Neuron (in vitro differentiated cells): ENCODE data around the gene DDAH1.

Experiments
- H2AFZ ChIP-seq: one replicate; pipeline ENCODE4 v1.6.1; 2013; ENCODE audit warnings: low read depth, mild to moderate bottlenecking, inconsistent platforms, low read length, moderate library complexity
- H3K27me3 ChIP-seq: one replicate; pipeline ENCODE4 v1.6.1; 2013; ENCODE audit warnings: low read length; ENCODE audit not compliant: insufficient read depth
- H3K36me3 ChIP-seq: one replicate; pipeline ENCODE4 v1.6.1; 2013; ENCODE audit warnings: low read length; ENCODE audit not compliant: insufficient read depth
- H3K4me1 ChIP-seq: one replicate; pipeline ENCODE4 v1.6.1; 2013; ENCODE audit warnings: low read length; ENCODE audit not compliant: insufficient read depth
- H3K4me3 ChIP-seq: 2 replicates; pipeline ENCODE4 v1.5.1; 2013; ENCODE audit warnings: mild to moderate bottlenecking, low read length, moderate library complexity
- H3K9me3 ChIP-seq: one replicate; pipeline ENCODE4 v1.6.1; 2013; ENCODE audit warnings: low read length

DDAH1 gene

GRCh38 chr1:85366391-85367170 is 98.4 kb downstream of the DDAH1 start:
- H3K4me3 ChIP-seq: no peak overlapping the region
- no peaks in the 10 kb centered on the region for H3K36me3 ChIP-seq
- peaks cover 14% of the 10 kb centered on the region for H3K4me1 ChIP-seq
- no peak overlapping the region for H2AFZ ChIP-seq
- no peaks in the 10 kb centered on the region for H3K27me3 ChIP-seq
- H3K9me3 ChIP-seq: no peaks in the 10 kb centered on the region

- no peak overlapping the region for H2AFZ ChIP-seq
- no peaks in the 10 kb centered on the region for H3K36me3 ChIP-seq
- H3K27me3 ChIP-seq: no peaks in the 10 kb centered on the region
- no peak overlapping the region for H3K4me3 ChIP-seq
- no peaks in the 10 kb centered on the region for H3K9me3 ChIP-seq
- H3K4me1 ChIP-seq: peaks cover 12% of the 10 kb centered on the region
Measured at GRCh38 chr1:85365851-85366250, 99.1 kb downstream of the DDAH1 start.

GRCh38 chr1:85363521-85363920 is 101.4 kb downstream of the DDAH1 start:
- H3K9me3 ChIP-seq: no peaks in the 10 kb centered on the region
- H3K4me1 ChIP-seq: peaks cover 11% of the 10 kb centered on the region
- H3K4me3 ChIP-seq: no peak overlapping the region
- no peaks in the 10 kb centered on the region for H3K36me3 ChIP-seq
- H3K27me3 ChIP-seq: no peaks in the 10 kb centered on the region
- H2AFZ ChIP-seq: no peak overlapping the region

- peaks cover 8% of the 10 kb centered on the region for H3K4me1 ChIP-seq
- H3K36me3 ChIP-seq: no peaks in the 10 kb centered on the region
- H3K4me3 ChIP-seq: no peak overlapping the region
- H3K9me3 ChIP-seq: no peaks in the 10 kb centered on the region
- no peak overlapping the region for H2AFZ ChIP-seq
- H3K27me3 ChIP-seq: no peaks in the 10 kb centered on the region
Measured at GRCh38 chr1:85363092-85363491, 101.9 kb downstream of the DDAH1 start.

- Histone ChIP-seq H3K9me3 (no peaks in the 10 kb centered on the region), H3K27me3 (no peaks in the 10 kb centered on the region), H2AFZ (no peak overlapping the region), H3K36me3 (no peaks in the 10 kb centered on the region), H3K4me1 (peaks cover 16% of the 10 kb centered on the region), H3K4me3 (no peak overlapping the region)
Measured at GRCh38 chr1:85361606-85362296, 103.2 kb downstream of the DDAH1 start.

GRCh38 chr1:85360730-85361493 is 104.0 kb downstream of the DDAH1 start:
- no peaks in the 10 kb centered on the region for H3K36me3 ChIP-seq
- H3K27me3 ChIP-seq: no peaks in the 10 kb centered on the region
- no peak overlapping the region for H3K4me3 ChIP-seq
- peaks cover 21% of the 10 kb centered on the region for H3K4me1 ChIP-seq
- H3K9me3 ChIP-seq: no peaks in the 10 kb centered on the region
- no peak overlapping the region for H2AFZ ChIP-seq

GRCh38 chr1:85359874-85360721 is 104.9 kb downstream of the DDAH1 start:
- H3K4me1 ChIP-seq: peaks cover 28% of the 10 kb centered on the region
- no peaks in the 10 kb centered on the region for H3K36me3 ChIP-seq
- H3K27me3 ChIP-seq: no peaks in the 10 kb centered on the region
- no peaks in the 10 kb centered on the region for H3K9me3 ChIP-seq
- H2AFZ ChIP-seq: no peak overlapping the region
- H3K4me3 ChIP-seq: no peak overlapping the region

- no peak overlapping the region for H2AFZ ChIP-seq
- H3K4me3 ChIP-seq: no peak overlapping the region
- H3K9me3 ChIP-seq: no peaks in the 10 kb centered on the region
- H3K27me3 ChIP-seq: no peaks in the 10 kb centered on the region
- peaks cover 30% of the 10 kb centered on the region for H3K4me1 ChIP-seq
- no peaks in the 10 kb centered on the region for H3K36me3 ChIP-seq
Measured at GRCh38 chr1:85358702-85359438, 106.1 kb downstream of the DDAH1 start.

- no peaks in the 10 kb centered on the region for H3K9me3 ChIP-seq
- no peak overlapping the region for H3K4me3 ChIP-seq
- H3K36me3 ChIP-seq: no peaks in the 10 kb centered on the region
- H3K4me1 ChIP-seq: peaks cover 30% of the 10 kb centered on the region
- no peak overlapping the region for H2AFZ ChIP-seq
- H3K27me3 ChIP-seq: no peaks in the 10 kb centered on the region
Measured at GRCh38 chr1:85357817-85358216, 107.1 kb downstream of the DDAH1 start.

GRCh38 chr1:85356130-85356529 is 108.8 kb downstream of the DDAH1 start:
- Histone ChIP-seq H3K4me3 (no peak overlapping the region), H3K4me1 (peaks cover 30% of the 10 kb centered on the region), H3K36me3 (peaks cover 6% of the 10 kb centered on the region), H3K9me3 (no peaks in the 10 kb centered on the region), H3K27me3 (no peaks in the 10 kb centered on the region), H2AFZ (no peak overlapping the region)

- H3K4me1 ChIP-seq: peaks cover 20% of the 10 kb centered on the region
Measured at GRCh38 chr1:85352055-85352454, 112.9 kb downstream of the DDAH1 start.

GRCh38 chr1:85351202-85351828 is 113.6 kb downstream of the DDAH1 start:
- Histone ChIP-seq H3K27me3 (no peaks in the 10 kb centered on the region), H3K36me3 (peaks cover 35% of the 10 kb centered on the region), H3K4me3 (no peak overlapping the region), H2AFZ (no peak overlapping the region), H3K9me3 (peaks cover 7% of the 10 kb centered on the region), H3K4me1 (peaks cover 13% of the 10 kb centered on the region)

More at GRCh38 chr1:85352055-85352454, 112.9 kb downstream of the DDAH1 start:
- Histone ChIP-seq H3K27me3 (no peaks in the 10 kb centered on the region), H3K9me3 (peaks cover 7% of the 10 kb centered on the region), H3K36me3 (peaks cover 35% of the 10 kb centered on the region), H2AFZ (no peak overlapping the region), H3K4me3 (no peak overlapping the region)
